GM12878 (cell line): Measurements from ENCODE around the gene GPLD1. TPM values are rescaled to one million over a fixed set of nuclear protein-coding genes. Genes with fewer than 3 reads are reported as not detected.

ENCODE experiments used
- ATAC-seq: fragments of 200-7000 bp; cut with Tn5 transposase; 3 replicates; pipeline ENCODE4 v1.9.1; 2020; ENCODE audit warnings: mild to moderate bottlenecking, moderate library complexity
- BruUV-seq: library from RNA; stranded (reverse); fragments of 400-500 nt; replicated peaks from 2 replicates; lab custom pipeline; 2021; lab: Mats Ljungman, UMichigan
- CTCF ChIA-PET: fragments of 300-600 bp; sonication (Branson Sonifier 250); formaldehyde crosslinking; extraction: SDS; loops from one replicate; lab custom pipeline; 2021; ENCODE audit warnings: inconsistent platforms; lab: Yijun Ruan, JAX
- POLR2A ChIA-PET: fragments of 350-600 bp; formaldehyde crosslinking; extraction: SDS; loops from one replicate; lab custom pipeline; 2021; ENCODE audit warnings: inconsistent platforms; lab: Charles Lee
- RAD21 ChIA-PET: fragments of 300-600 bp; sonication (Branson Sonifier 250); formaldehyde crosslinking; loops from one replicate; lab custom pipeline; 2023; ENCODE audit warnings: antibody characterized with exemption; ENCODE audit not compliant: unreplicated experiment; lab: Charles Lee
- SMC1A ChIA-PET: fragments of 300-600 bp; sonication (Branson Sonifier 250); formaldehyde crosslinking; loops from one replicate; lab custom pipeline; 2023; ENCODE audit not compliant: unreplicated experiment, uncharacterized antibody; lab: Charles Lee
- DNase-seq: peaks from one replicate; pipeline ENCODE4 v3.0.0-alpha.2; 2011; ENCODE audit warnings: low read depth, low spot score
- FAIRE-seq: peaks from 3 replicates; lab custom pipeline; 2011; peaks lifted over from hg19 to GRCh38; lab: Jason Lieb, UNC
- H2AFZ ChIP-seq: 2 replicates; pipeline ENCODE4 v1.6.0; 2011; ENCODE audit warnings: low read depth, low read length, control low read depth; ENCODE audit not compliant: control insufficient read depth
- H3K27ac ChIP-seq: 2 replicates; pipeline ENCODE4 v1.5.1; 2011; ENCODE audit warnings: control low read depth; ENCODE audit not compliant: control insufficient read depth, insufficient read depth
- H3K27me3 ChIP-seq, 2 experiments: replicated peaks in 1 of 2; 2 replicates each; pipeline versions ENCODE4 v1.6.0 to v1.6.1; 2011; ENCODE audit warnings: low read length in 1 of 2; ENCODE audit not compliant: control insufficient read depth in 2 of 2, insufficient read depth in 2 of 2
- H3K36me3 ChIP-seq, 2 experiments: 2 replicates each; pipeline ENCODE4 v1.5.1; 2011; ENCODE audit warnings: low read length in 1 of 2; ENCODE audit not compliant: control insufficient read depth in 2 of 2, insufficient read depth in 2 of 2
- H3K4me1 ChIP-seq: 2 replicates; pipeline ENCODE4 v1.6.1; 2011; ENCODE audit warnings: mild to moderate bottlenecking, low read length, moderate library complexity, mixed read lengths; ENCODE audit not compliant: control insufficient read depth, insufficient read depth
- H3K4me2 ChIP-seq: 2 replicates; pipeline ENCODE4 v1.6.0; 2011; ENCODE audit warnings: control low read depth; ENCODE audit not compliant: control insufficient read depth, insufficient read depth
- H3K4me3 ChIP-seq: fragments of 200-600 bp; sonication (generic); 2 replicates; pipeline ENCODE4 v1.5.1; 2016
- H3K79me2 ChIP-seq: 2 replicates; pipeline ENCODE4 v1.6.0; 2011; ENCODE audit warnings: low read length; ENCODE audit not compliant: control insufficient read depth, insufficient read depth
- H3K9ac ChIP-seq: 2 replicates; pipeline ENCODE4 v1.8.0; 2011; ENCODE audit warnings: low read length, control low read depth, mixed read lengths; ENCODE audit not compliant: control insufficient read depth, insufficient read depth
- H3K9me3 ChIP-seq: replicated peaks from 3 replicates; pipeline ENCODE4 v1.5.1; 2011; ENCODE audit warnings: mild to moderate bottlenecking, low read length; ENCODE audit not compliant: control insufficient read depth, insufficient read depth
- H4K20me1 ChIP-seq: 2 replicates; pipeline ENCODE4 v1.6.0; 2011; ENCODE audit not compliant: control insufficient read depth, insufficient read depth
- BCL3 ChIP-seq: IDR thresholded peaks from 2 replicates; pipeline ENCODE4 v1.6.1; 2011; ENCODE audit warnings: borderline replicate concordance, low read depth, mild to moderate bottlenecking, moderate library complexity, low read length; ENCODE audit not compliant: insufficient read depth, poor library complexity, severe bottlenecking
- BHLHE40 ChIP-seq, 2 experiments: fragments of 450-650 bp in 1 of 2; IDR thresholded peaks; 2 replicates each; pipeline ENCODE4 v1.6.1; 2011 to 2017; ENCODE audit warnings: low read depth in 2 of 2, borderline replicate concordance in 1 of 2, improper control_type of control experiment in 1 of 2, low read length in 1 of 2, mild to moderate bottlenecking in 1 of 2
- NFXL1 ChIP-seq: fragments of 450-650 bp; IDR thresholded peaks from 2 replicates; pipeline ENCODE4 v1.6.1; 2017; ENCODE audit warnings: antibody characterized with exemption, mild to moderate bottlenecking, borderline replicate concordance
- RAD21 ChIP-seq: IDR thresholded peaks from 2 replicates; pipeline ENCODE4 v1.6.1; 2011; ENCODE audit warnings: mild to moderate bottlenecking, low read depth, low read length, moderate library complexity; ENCODE audit not compliant: insufficient read depth
- RB1 ChIP-seq: fragments of 450-650 bp; formaldehyde crosslinking; IDR thresholded peaks from 2 replicates; pipeline ENCODE4 v1.6.1; 2017; ENCODE audit warnings: mild to moderate bottlenecking, borderline replicate concordance
- RBBP5 ChIP-seq: fragments of 200-600 bp; sonication (generic); conservative IDR thresholded peaks from 2 replicates; pipeline ENCODE4 v1.6.1; 2016
- RCOR1 ChIP-seq: conservative IDR thresholded peaks from 2 replicates; pipeline ENCODE4 v1.6.1; 2012; ENCODE audit warnings: low read depth, low read length, improper control_type of control experiment
- SMARCA5 ChIP-seq: fragments of 450-650 bp; IDR thresholded peaks from 2 replicates; pipeline ENCODE4 v1.6.1; 2017; ENCODE audit warnings: mild to moderate bottlenecking
- ZNF274 ChIP-seq: IDR thresholded peaks from one replicate; pipeline ENCODE4 v1.8.0; 2011; ENCODE audit not compliant: insufficient read length, insufficient read depth
- WGBS: methylation state at CpG from one replicate; pipeline ENCODE4 v1.1.6; 2016; ENCODE audit warnings: low lambda C conversion rate; ENCODE audit not compliant: insufficient replicate concordance, insufficient coverage; ENCODE audit errors: missing lambda C conversion rate; 5-methylcytosine and 5-hydroxymethylcytosine counted together
- in situ Hi-C: fragments of 300-500 bp; cut with MboI; formaldehyde crosslinking; loops from 9 replicates; pipeline ENCODE4 v1.14.3; 2018; ENCODE audit warnings: mixed read lengths
- intact Hi-C: fragments of 100-400 bp; cut with micrococcal nuclease; formaldehyde crosslinking; loops from one replicate; pipeline ENCODE4 v1.14.2; 2022; ENCODE audit not compliant: unreplicated experiment
- polyA plus RNA-seq, 11 experiments: library from polyadenylated mRNA; depleted of rRNA in 4 of 11; unstranded in 6 of 11; stranded (reverse) in 5 of 11; fragments of >200 nt; fragmentation: Nextera tagmentation in 4 of 11; fragmentation: Illumina TruSeq in 1 of 11; extraction: Ambion mirVana in 4 of 11; extraction: Trizol in 1 of 11; gene quantifications; 1 replicate in 1 of 11; 2 replicates in 10 of 11; pipeline versions ENCODE4 v1.2.1 to v1.2.3, GENCODE V29; 2011 to 2016; ENCODE audit warnings: inconsistent platforms in 2 of 11, missing spikeins in 2 of 11, low read depth in 1 of 11
- total RNA-seq, 4 experiments: library from RNA; depleted of rRNA in 3 of 4; stranded (reverse); fragments of >200 nt in 3 of 4; fragmentation: Illumina TruSeq in 1 of 4; extraction: Trizol in 1 of 4; gene quantifications; 2 replicates each; pipeline versions ENCODE4 v1.2.1 to v1.2.3, GENCODE V29; 2013 to 2021

Gene GPLD1
- total and polyA plus RNA-seq, 10 of the 15 experiments (the other 5 are each of a cell fraction or from before 2014, with no cell fraction given): 0.04 to 1.0 (median 0.69) TPM

DNA sequence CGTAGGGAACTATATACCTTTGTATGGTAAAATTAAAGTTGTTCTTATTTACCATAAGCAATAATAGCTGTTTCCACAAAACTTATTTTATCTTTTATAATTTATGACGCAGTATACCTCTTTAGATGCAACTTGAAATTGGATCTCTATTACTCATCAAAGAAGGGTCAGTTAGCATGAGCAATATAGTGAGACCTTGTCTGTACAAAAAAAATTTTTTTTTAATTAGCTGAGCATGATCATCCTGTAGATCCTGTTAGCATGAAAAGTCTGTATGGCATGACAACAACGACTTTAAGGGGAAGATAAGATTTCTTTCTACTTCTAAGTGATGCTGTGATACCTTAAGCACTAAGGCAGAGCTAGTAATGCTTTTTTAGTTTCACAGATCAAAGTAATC is 11.3 kb upstream of the GPLD1 start:
- intact Hi-C loops (no loop called here), in situ Hi-C loops (no loop called here)
- BruUV-seq: no TSS peak
- no peak overlapping the region for H3K27ac ChIP-seq
- WGBS: 64% methylated on average over 3 of the region's 3 CpGs
- H3K36me3 ChIP-seq: no peaks in the 10 kb centered on the region
- no peaks in the 10 kb centered on the region for H3K79me2 ChIP-seq
- no peak overlapping the region for H3K4me3 ChIP-seq
- no peak for DNase-seq
- no peak for TF ChIP-seq BCL3
- TF ChIP-seq BHLHE40 (IDR thresholded peaks at IDR 0.05; ENCODE audit: borderline replicate concordance in 1 of 2, low read depth in 2 of 2, low read length in 1 of 2): no peak
- no peak for TF ChIP-seq RB1
- no peak for TF ChIP-seq RBBP5
- no peak for TF ChIP-seq ZNF274
- TF ChIP-seq RAD21: no peak
- TF ChIP-seq NFXL1: no peak
- TF ChIP-seq RCOR1: no peak
- no peak for TF ChIP-seq SMARCA5
- ChIA-PET RAD21 (interaction anchor here (1.1 kb wide), 1 partner anchor 22 kb away, joined by 3 read pairs; no protein-coding TSS in a partner anchor), SMC1A (interaction anchor here (0.6 to 1.4 kb wide), 8 partner anchors 9 to 504 kb away, joined by 3 to 4 read pairs (median 3); no protein-coding TSS in a partner anchor), POLR2A (no interaction called here), CTCF (interaction anchor here (0.9 to 2.5 kb wide), 6 partner anchors 10 to 78 kb away, joined by 3 to 14 read pairs (median 3); no protein-coding TSS in a partner anchor)
- H3K4me2 ChIP-seq: no peak overlapping the region
- FAIRE-seq: no peak
- no peaks in the 10 kb centered on the region; the same call in 2 of the 3 replicates for H3K9me3 ChIP-seq
- no peak for ATAC-seq
- H3K4me1 ChIP-seq: no peaks in the 10 kb centered on the region
- no peak overlapping the region for H2AFZ ChIP-seq
- no peaks in the 10 kb centered on the region for H3K27me3 ChIP-seq
- no peaks in the 10 kb centered on the region for H4K20me1 ChIP-seq
- no peak overlapping the region for H3K9ac ChIP-seq
